Cardiac muscle cell (in vitro differentiated cells and primary cell): ENCODE results near the gene ZNF668. TPM values are rescaled to one million over a fixed set of nuclear protein-coding genes. Genes with fewer than 3 reads are reported as not detected.

Experiments used
- DNase-seq, 2 donors: peaks; one replicate each; pipeline versions ENCODE4 v3.0.0 to v3.0.0-alpha.2; 2010 to 2017; ENCODE audit warnings: low read depth in 1 of 2, low spot score in 1 of 2
- H3K27ac ChIP-seq: fragments of 200-600 bp; sonication (generic); 2 replicates; pipeline ENCODE4 v1.5.1; 2016
- H3K27me3 ChIP-seq: fragments of 200-600 bp; sonication (generic); 2 replicates; pipeline ENCODE4 v1.6.0; 2016; ENCODE audit warnings: control low read depth
- H3K36me3 ChIP-seq: fragments of 200-600 bp; sonication (generic); 2 replicates; pipeline ENCODE4 v1.5.1; 2016; ENCODE audit warnings: control low read depth
- H3K4me1 ChIP-seq: fragments of 200-600 bp; sonication (generic); 2 replicates; pipeline ENCODE4 v1.8.1; 2017; ENCODE audit warnings: low read depth, mild to moderate bottlenecking, mixed run types
- H3K4me3 ChIP-seq: fragments of 200-600 bp; sonication (generic); 2 replicates; pipeline ENCODE4 v1.5.1; 2016; ENCODE audit warnings: mild to moderate bottlenecking
- H3K9me3 ChIP-seq: fragments of 200-600 bp; sonication (generic); 2 replicates; pipeline ENCODE4 v1.5.1; 2017; ENCODE audit warnings: low read depth, mild to moderate bottlenecking, control low read depth
- CTCF ChIP-seq: IDR thresholded peaks from 2 replicates; pipeline ENCODE4 v1.5.1; 2012; ENCODE audit warnings: low read depth, mild to moderate bottlenecking, low read length
- polyA plus RNA-seq: library from polyadenylated mRNA; unstranded; fragments of >200 nt; fragmentation: Nextera tagmentation; extraction: Ambion mirVana; gene quantifications from 2 replicates; pipeline ENCODE4 v1.2.1, GENCODE V29; 2016
- total RNA-seq: library from RNA; depleted of rRNA; stranded (reverse); fragments of >200 nt; gene quantifications from 2 replicates; pipeline ENCODE4 v1.2.3, GENCODE V29; 2016

The ZNF668 gene
- total and polyA plus RNA-seq, 2 experiments from 2014 or later, result 10.0 to 16.2 TPM

- Histone ChIP-seq H3K9me3 (no peaks in the 10 kb centered on the region), H3K27me3 (no peaks in the 10 kb centered on the region), H3K4me3 (no peak overlapping the region), H3K4me1 (peaks cover 4% of the 10 kb centered on the region), H3K27ac (no peak overlapping the region), H3K36me3 (no peaks in the 10 kb centered on the region)
- no peak for TF ChIP-seq CTCF
- DNase-seq, result no peak
Observed at GRCh38 chr16:31090540-31090939, 16.5 kb upstream of the ZNF668 start.

- no peaks in the 10 kb centered on the region for H3K9me3 ChIP-seq
- H3K36me3 ChIP-seq, result no peaks in the 10 kb centered on the region
- no peaks in the 10 kb centered on the region for H3K27me3 ChIP-seq
- peaks cover 4% of the 10 kb centered on the region for H3K4me1 ChIP-seq
- no peak for TF ChIP-seq CTCF
- H3K4me3 ChIP-seq, result no peak overlapping the region
- no peak overlapping the region for H3K27ac ChIP-seq
- no peak for DNase-seq
Observed at GRCh38 chr16:31089199-31089598, 15.2 kb upstream of the ZNF668 start.

GRCh38 chr16:31088459-31089183 is 14.6 kb upstream of the ZNF668 start, which contains the start of gene PRSS53:
Gene PRSS53 (minus strand): TSS chr16:31088943. CDS start chr16:31088809, 134 bp downstream.
- Histone ChIP-seq H3K27ac (no peak within 1 kb of the TSS), H3K4me1 (peaks cover 4% of the 10 kb centered on the region), H3K4me3 (no peak within 1 kb of the TSS), H3K9me3 (no peaks in the 10 kb centered on the region), H3K27me3 (no peaks in the 10 kb centered on the region), H3K36me3 (no peaks in the 10 kb centered on the region)
- DNase-seq, result no peak
- no peak for TF ChIP-seq CTCF

- DNase-seq, result no peak
- Histone ChIP-seq H3K27me3 (no peaks in the 10 kb centered on the region), H3K9me3 (no peaks in the 10 kb centered on the region), H3K4me1 (no peaks in the 10 kb centered on the region), H3K4me3 (no peak overlapping the region), H3K36me3 (no peaks in the 10 kb centered on the region), H3K27ac (no peak overlapping the region)
- TF ChIP-seq CTCF, result no peak
Observed at GRCh38 chr16:31087971-31088370, 13.9 kb upstream of the ZNF668 start.

- no peak for DNase-seq
- H3K9me3 ChIP-seq, result no peaks in the 10 kb centered on the region
- TF ChIP-seq CTCF, result no peak
- H3K27me3 ChIP-seq, result no peaks in the 10 kb centered on the region
- H3K27ac ChIP-seq, result no peak overlapping the region
- H3K4me3 ChIP-seq, result no peak overlapping the region
- no peaks in the 10 kb centered on the region for H3K4me1 ChIP-seq
- H3K36me3 ChIP-seq, result no peaks in the 10 kb centered on the region
Observed at GRCh38 chr16:31087481-31087880, 13.4 kb upstream of the ZNF668 start.
